Keratinocyte (primary cell): ENCODE measurements around the gene SETD2. TPM values are rescaled to one million over a fixed set of nuclear protein-coding genes. Genes with fewer than 3 reads are reported as not detected.

ENCODE experiments used
- DNase-seq: peaks from one replicate; pipeline ENCODE4 v3.0.0-alpha.2; 2011; ENCODE audit warnings: low read depth, missing footprints, low spot score
- FAIRE-seq: peaks from 2 replicates; lab custom pipeline; 2011; peaks lifted over from hg19 to GRCh38; lab: Jason Lieb, UNC
- H2AFZ ChIP-seq: 2 replicates; pipeline ENCODE4 v1.6.0; 2012; ENCODE audit warnings: low read length, control low read depth, inconsistent platforms; ENCODE audit not compliant: control insufficient read depth
- H3K27ac ChIP-seq: 2 replicates; pipeline ENCODE4 v1.5.1; 2011; ENCODE audit warnings: low read length; ENCODE audit not compliant: control insufficient read depth, insufficient read depth
- H3K27me3 ChIP-seq: 3 replicates; pipeline ENCODE4 v1.6.0; 2011; ENCODE audit warnings: low read length; ENCODE audit not compliant: control insufficient read depth, insufficient read depth; ENCODE audit errors: extremely low read depth
- H3K36me3 ChIP-seq, 2 experiments: 2 replicates in 1 of 2; 3 replicates in 1 of 2; pipeline ENCODE4 v1.5.1; 2011; ENCODE audit warnings: low read length in 2 of 2, mild to moderate bottlenecking in 1 of 2; ENCODE audit not compliant: control insufficient read depth in 2 of 2, insufficient read depth in 2 of 2; ENCODE audit errors: extremely low read depth in 1 of 2
- H3K4me1 ChIP-seq: 3 replicates; pipeline ENCODE4 v1.5.1; 2011; ENCODE audit warnings: low read length; ENCODE audit not compliant: control insufficient read depth, insufficient read depth; ENCODE audit errors: extremely low read depth
- H3K4me2 ChIP-seq: 3 replicates; pipeline ENCODE4 v1.6.0; 2011; ENCODE audit warnings: low read depth, low read length; ENCODE audit not compliant: control insufficient read depth, insufficient read depth; ENCODE audit errors: extremely low read depth
- H3K4me3 ChIP-seq, 3 experiments: fragments of 200-600 bp in 1 of 3; sonication (generic) in 1 of 3; 2 replicates in 2 of 3; 3 replicates in 1 of 3; pipeline ENCODE4 v1.5.1; 2011 to 2016; ENCODE audit warnings: low read length in 3 of 3, mild to moderate bottlenecking in 3 of 3, control low read depth in 2 of 3, inconsistent platforms in 1 of 3, low read depth in 1 of 3, mixed read lengths in 1 of 3, mixed run types in 1 of 3, moderate library complexity in 1 of 3; ENCODE audit not compliant: control insufficient read depth in 2 of 3, insufficient read depth in 2 of 3; ENCODE audit errors: extremely low read depth in 1 of 3
- H3K79me2 ChIP-seq: 2 replicates; pipeline ENCODE4 v1.6.0; 2012; ENCODE audit warnings: low read length; ENCODE audit not compliant: control insufficient read depth, insufficient read depth
- H3K9ac ChIP-seq: 3 replicates; pipeline ENCODE4 v1.6.0; 2011; ENCODE audit warnings: low read length; ENCODE audit not compliant: control insufficient read depth, insufficient read depth; ENCODE audit errors: extremely low read depth
- H3K9me1 ChIP-seq: 3 replicates; pipeline ENCODE4 v1.6.0; 2011; ENCODE audit warnings: low read length; ENCODE audit not compliant: control insufficient read depth, insufficient read depth; ENCODE audit errors: extremely low read depth
- H3K9me3 ChIP-seq: 2 replicates; pipeline ENCODE4 v1.5.1; 2012; ENCODE audit warnings: low read depth, low read length; ENCODE audit not compliant: control insufficient read depth
- H4K20me1 ChIP-seq: 3 replicates; pipeline ENCODE4 v1.6.0; 2011; ENCODE audit warnings: low read length; ENCODE audit not compliant: control insufficient read depth, insufficient read depth; ENCODE audit errors: extremely low read depth
- CTCF ChIP-seq, 3 experiments: IDR thresholded peaks in 1 of 3; conservative IDR thresholded peaks in 1 of 3; optimal IDR thresholded peaks in 1 of 3; 2 replicates in 2 of 3; 3 replicates in 1 of 3; pipeline versions ENCODE3 to v1.5.1; 2011; ENCODE audit warnings: low read length in 3 of 3, mild to moderate bottlenecking in 3 of 3, moderate library complexity in 2 of 3, control low read depth in 1 of 3, inconsistent platforms in 1 of 3; ENCODE audit not compliant: insufficient read depth in 2 of 3; ENCODE audit errors: extremely low read depth in 1 of 3
- EZH2 ChIP-seq: IDR thresholded peaks from one replicate; pipeline ENCODE4 v1.6.1; 2012; ENCODE audit warnings: inconsistent platforms, mild to moderate bottlenecking, low read length, moderate library complexity
- dilution Hi-C: fragments of 300-500 bp; cut with MboI; formaldehyde crosslinking; loops from one replicate; pipeline ENCODE4 v1.7.0; 2020; ENCODE audit warnings: low sequenced_read_pairs; ENCODE audit not compliant: extremely low pct_ligation_motif_present
- polyA plus RNA-seq, 5 experiments: library from polyadenylated mRNA; depleted of rRNA in 3 of 5; stranded (reverse) in 3 of 5; stranded (forward) in 1 of 5; unstranded in 1 of 5; fragments of >200 nt; gene quantifications; 1 replicate in 1 of 5; 2 replicates in 3 of 5; 3 replicates in 1 of 5; pipeline versions ENCODE4 v1.2.1 to v1.2.3, GENCODE V29; 2011 to 2012; ENCODE audit warnings: missing spikeins in 2 of 5, low read depth in 1 of 5, low replicate concordance in 1 of 5

Gene SETD2
- polyA plus RNA-seq, 1 donor (not counting 4 experiments of a cell fraction or from before 2014, with no cell fraction given) = 23.3 TPM

- peaks cover 31% of the 10 kb centered on the region for H3K4me1 ChIP-seq
- H3K79me2 ChIP-seq = peaks cover 96% of the 10 kb centered on the region
- H3K27ac ChIP-seq = peak overlapping the region; percentile 43
- no peaks in the 10 kb centered on the region for H4K20me1 ChIP-seq
- H3K4me3 ChIP-seq = peak overlapping the region in 2 of 3 experiments; percentile 23 to 27
- no peaks in the 10 kb centered on the region for H3K9me3 ChIP-seq
- no peak overlapping the region for H2AFZ ChIP-seq
- DNase-seq = no peak
- peak; percentile 51 for FAIRE-seq
- H3K9me1 ChIP-seq = peaks cover 2% of the 10 kb centered on the region
- H3K36me3 ChIP-seq = peaks cover 0 to 5% of the 10 kb centered on the region in 2 experiments
- H3K27me3 ChIP-seq = no peaks in the 10 kb centered on the region
- H3K9ac ChIP-seq = no peak overlapping the region
- dilution Hi-C loops = no loop called here
- H3K4me2 ChIP-seq = peak overlapping the region; percentile 70
- TF ChIP-seq CTCF (optimal IDR thresholded peaks at IDR 0.05 in 1 of 3, IDR thresholded peaks at IDR 0.05 in 1 of 3, conservative IDR thresholded peaks at IDR 0.05 in 1 of 3; ENCODE audit: extremely low read depth in 1 of 3, insufficient read depth in 2 of 3, low read length in 3 of 3) (no peak), EZH2 (no peak)
Measured at GRCh38 chr3:47130557-47130956, 33.4 kb downstream of the SETD2 start.

- Histone ChIP-seq H3K27me3 (no peaks in the 10 kb centered on the region), H4K20me1 (no peaks in the 10 kb centered on the region), H3K9me3 (no peaks in the 10 kb centered on the region), H3K9ac (no peak overlapping the region), H2AFZ (no peak overlapping the region), H3K9me1 (peaks cover 2% of the 10 kb centered on the region), H3K36me3 (peaks cover 7% of the 10 kb centered on the region in 2 experiments), H3K4me1 (peaks cover 24% of the 10 kb centered on the region), H3K27ac (no peak overlapping the region), H3K4me2 (no peak overlapping the region), H3K4me3 (no peak overlapping the region), H3K79me2 (peaks cover 80% of the 10 kb centered on the region)
- DNase-seq (no peak), FAIRE-seq (peak; percentile 87)
- no peak for TF ChIP-seq EZH2
- TF ChIP-seq CTCF (optimal IDR thresholded peaks at IDR 0.05 in 1 of 3, IDR thresholded peaks at IDR 0.05 in 1 of 3, conservative IDR thresholded peaks at IDR 0.05 in 1 of 3; ENCODE audit: extremely low read depth in 1 of 3, insufficient read depth in 2 of 3, low read length in 3 of 3) = no peak
- dilution Hi-C loops = no loop called here
Measured at GRCh38 chr3:47128137-47128536, 35.8 kb downstream of the SETD2 start.
